Mammary epithelial cell (primary cell): ENCODE measurements around the gene SLC45A2.

Source experiments
- EZH2 ChIP-seq: IDR thresholded peaks from 2 replicates; pipeline ENCODE4 v1.6.1; 2012; ENCODE audit warnings: low read length, inconsistent platforms, borderline replicate concordance
- TF ChIP-seq, protein P1 (sequence below), 2 donors: IDR thresholded peaks in 1 of 2; conservative IDR thresholded peaks in 1 of 2; 2 replicates each; pipeline ENCODE4 v1.5.1; 2011 to 2012; ENCODE audit warnings: inconsistent platforms in 2 of 2, low read length in 2 of 2, mild to moderate bottlenecking in 2 of 2, control low read depth in 1 of 2, low read depth in 1 of 2; ENCODE audit not compliant: insufficient read depth in 1 of 2; ENCODE audit errors: extremely low read depth in 1 of 2

DNA sequence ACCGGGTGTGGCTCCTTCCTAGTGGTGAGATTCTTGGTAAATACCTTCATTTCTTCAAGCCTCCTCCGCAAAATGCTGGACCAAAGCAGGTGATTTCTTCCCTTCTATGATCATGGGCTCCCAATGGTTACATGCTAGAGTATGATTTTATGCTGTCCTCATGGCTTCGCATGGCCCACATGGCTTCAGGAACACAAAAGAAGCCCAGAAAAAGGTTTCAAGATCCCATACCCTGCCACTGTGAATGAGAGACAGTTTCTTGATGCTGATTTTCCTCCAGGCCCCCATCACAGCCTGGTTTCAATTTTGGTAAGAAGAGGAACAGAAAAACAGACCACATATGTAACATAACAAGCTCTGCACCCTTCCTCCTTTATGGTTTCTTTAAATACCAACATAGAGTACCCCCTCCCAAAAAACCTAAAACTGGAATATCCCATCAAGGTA lies 50.7 kb downstream of the SLC45A2 start:
- TF ChIP-seq, protein P1, sequence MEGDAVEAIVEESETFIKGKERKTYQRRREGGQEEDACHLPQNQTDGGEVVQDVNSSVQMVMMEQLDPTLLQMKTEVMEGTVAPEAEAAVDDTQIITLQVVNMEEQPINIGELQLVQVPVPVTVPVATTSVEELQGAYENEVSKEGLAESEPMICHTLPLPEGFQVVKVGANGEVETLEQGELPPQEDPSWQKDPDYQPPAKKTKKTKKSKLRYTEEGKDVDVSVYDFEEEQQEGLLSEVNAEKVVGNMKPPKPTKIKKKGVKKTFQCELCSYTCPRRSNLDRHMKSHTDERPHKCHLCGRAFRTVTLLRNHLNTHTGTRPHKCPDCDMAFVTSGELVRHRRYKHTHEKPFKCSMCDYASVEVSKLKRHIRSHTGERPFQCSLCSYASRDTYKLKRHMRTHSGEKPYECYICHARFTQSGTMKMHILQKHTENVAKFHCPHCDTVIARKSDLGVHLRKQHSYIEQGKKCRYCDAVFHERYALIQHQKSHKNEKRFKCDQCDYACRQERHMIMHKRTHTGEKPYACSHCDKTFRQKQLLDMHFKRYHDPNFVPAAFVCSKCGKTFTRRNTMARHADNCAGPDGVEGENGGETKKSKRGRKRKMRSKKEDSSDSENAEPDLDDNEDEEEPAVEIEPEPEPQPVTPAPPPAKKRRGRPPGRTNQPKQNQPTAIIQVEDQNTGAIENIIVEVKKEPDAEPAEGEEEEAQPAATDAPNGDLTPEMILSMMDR (conservative IDR thresholded peaks at IDR 0.05 in 1 of 2, IDR thresholded peaks at IDR 0.05 in 1 of 2; ENCODE audit: extremely low read depth in 1 of 2, insufficient read depth in 1 of 2, low read depth in 1 of 2, low read length in 2 of 2) = no peak
- no peak for TF ChIP-seq EZH2
